Stomach (tissue), 4 donors: ENCODE measurements around the gene PARVB.

Experiments
- POLR2A ChIP-seq, 4 donors: fragments of 450-650 bp; IDR thresholded peaks; one replicate each; pipeline ENCODE4 v1.6.1; 2016; ENCODE audit warnings: antibody characterized with exemption in 4 of 4, control low read depth in 2 of 4, mild to moderate bottlenecking in 1 of 4, moderate library complexity in 1 of 4
- POLR2AphosphoS5 ChIP-seq, 3 donors: sonication (generic); formaldehyde crosslinking; IDR thresholded peaks; one replicate each; pipeline ENCODE4 v1.6.1; 2016; ENCODE audit warnings: antibody characterized with exemption in 3 of 3
- TF ChIP-seq, protein P1 (sequence below), 7 experiments: fragments of 450-650 bp in 4 of 7; fragments of 200-600 bp in 3 of 7; sonication (generic) in 3 of 7; IDR thresholded peaks; one replicate each; pipeline ENCODE4 v1.5.1; 2016 to 2019; ENCODE audit warnings: antibody characterized with exemption in 7 of 7, control low read depth in 2 of 7, mild to moderate bottlenecking in 1 of 7

DNA sequence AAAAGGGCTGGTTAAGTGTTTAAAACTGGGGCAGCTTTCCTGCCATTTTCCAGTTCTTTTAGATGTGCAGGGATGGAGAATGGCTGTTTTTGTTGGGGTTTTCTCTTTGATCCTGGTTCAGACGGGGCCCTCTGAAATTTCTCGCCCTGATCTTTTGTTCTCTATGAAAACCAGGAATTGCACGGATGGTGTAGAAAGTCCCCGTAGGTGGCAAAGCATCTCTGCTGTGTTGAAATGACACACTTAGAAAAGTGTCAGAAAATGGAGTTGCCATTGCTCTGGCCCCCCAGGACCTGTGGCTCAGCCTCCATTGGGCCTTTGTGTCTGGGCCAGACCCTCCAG lies 63.0 kb downstream of the PARVB start:
- TF ChIP-seq POLR2A (IDR thresholded peaks at IDR 0.05) (no peak), POLR2AphosphoS5 (IDR thresholded peaks at IDR 0.05) (no peak)
- TF ChIP-seq, protein P1, sequence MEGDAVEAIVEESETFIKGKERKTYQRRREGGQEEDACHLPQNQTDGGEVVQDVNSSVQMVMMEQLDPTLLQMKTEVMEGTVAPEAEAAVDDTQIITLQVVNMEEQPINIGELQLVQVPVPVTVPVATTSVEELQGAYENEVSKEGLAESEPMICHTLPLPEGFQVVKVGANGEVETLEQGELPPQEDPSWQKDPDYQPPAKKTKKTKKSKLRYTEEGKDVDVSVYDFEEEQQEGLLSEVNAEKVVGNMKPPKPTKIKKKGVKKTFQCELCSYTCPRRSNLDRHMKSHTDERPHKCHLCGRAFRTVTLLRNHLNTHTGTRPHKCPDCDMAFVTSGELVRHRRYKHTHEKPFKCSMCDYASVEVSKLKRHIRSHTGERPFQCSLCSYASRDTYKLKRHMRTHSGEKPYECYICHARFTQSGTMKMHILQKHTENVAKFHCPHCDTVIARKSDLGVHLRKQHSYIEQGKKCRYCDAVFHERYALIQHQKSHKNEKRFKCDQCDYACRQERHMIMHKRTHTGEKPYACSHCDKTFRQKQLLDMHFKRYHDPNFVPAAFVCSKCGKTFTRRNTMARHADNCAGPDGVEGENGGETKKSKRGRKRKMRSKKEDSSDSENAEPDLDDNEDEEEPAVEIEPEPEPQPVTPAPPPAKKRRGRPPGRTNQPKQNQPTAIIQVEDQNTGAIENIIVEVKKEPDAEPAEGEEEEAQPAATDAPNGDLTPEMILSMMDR (IDR thresholded peaks at IDR 0.05) = no peak
